Activated CD4-positive, alpha-beta T cell treated with anti-CD3 and anti-CD28 coated beads, Interleukin-2, amount 50 U/mL, for 16 hours (primary cell): ENCODE data around the gene ATXN2.
A peak's percentile ranks its signal among the peaks of the same experiment; 100 is the strongest.
"Not testable (repeated sequence)": the region's sequence is repeated elsewhere in the genome, so short reads cannot be mapped to it uniquely, and the experiment has no call there.

Source experiments
- DNase-seq: peaks from one replicate; pipeline ENCODE4 v3.0.0-alpha.2; 2020

ATXN2 gene

GRCh38 chr12:111413442-111414086 lies 185.6 kb downstream of the ATXN2 start:
- DNase-seq: no peak

GRCh38 chr12:111412830-111413441 lies 186.2 kb downstream of the ATXN2 start:
- no peak for DNase-seq

- no peak for DNase-seq
These were observed 186.9 kb downstream of the ATXN2 start for GRCh38 chr12:111412007-111412829.

GRCh38 chr12:111411185-111411764 lies 187.8 kb downstream of the ATXN2 start:
- no peak for DNase-seq

- no peak for DNase-seq
These were observed 188.5 kb downstream of the ATXN2 start for GRCh38 chr12:111410431-111411184.

GRCh38 chr12:111409780-111410430 lies 189.2 kb downstream of the ATXN2 start:
- DNase-seq: no peak

GRCh38 chr12:111409403-111409779 lies 189.7 kb downstream of the ATXN2 start:
- DNase-seq: no peak

- DNase-seq: no peak
These were observed 190.3 kb downstream of the ATXN2 start for GRCh38 chr12:111408686-111409402.

- DNase-seq: no peak
These were observed 191.0 kb downstream of the ATXN2 start for GRCh38 chr12:111408116-111408440.

GRCh38 chr12:111407377-111408115 lies 191.6 kb downstream of the ATXN2 start:
- no peak for DNase-seq

GRCh38 chr12:111406474-111407376 lies 192.4 kb downstream of the ATXN2 start:
- DNase-seq: peak; percentile 44

GRCh38 chr12:111405859-111406473 lies 193.1 kb downstream of the ATXN2 start, which contains the start of gene SH2B3:
SH2B3 (plus strand) TSS chr12:111405923; CDS start chr12:111418146, 12,223 bp downstream.
- peak; percentile 73 for DNase-seq

GRCh38 chr12:111405149-111405858 lies 193.8 kb downstream of the ATXN2 start:
- peak; percentile 97 for DNase-seq

- peak; percentile 69 for DNase-seq
These were observed 194.6 kb downstream of the ATXN2 start for GRCh38 chr12:111404362-111405148.

- DNase-seq: not testable (repeated sequence)
These were observed 196.7 kb downstream of the ATXN2 start for GRCh38 chr12:111402490-111402824.
